ENCODE data around the gene DPP4. TPM values are rescaled to one million over a fixed set of nuclear protein-coding genes. Genes with fewer than 3 reads are reported as not detected.

The DPP4 gene
- total RNA-seq = 1.3 and 75.9 TPM in 2 replicates

DNA sequence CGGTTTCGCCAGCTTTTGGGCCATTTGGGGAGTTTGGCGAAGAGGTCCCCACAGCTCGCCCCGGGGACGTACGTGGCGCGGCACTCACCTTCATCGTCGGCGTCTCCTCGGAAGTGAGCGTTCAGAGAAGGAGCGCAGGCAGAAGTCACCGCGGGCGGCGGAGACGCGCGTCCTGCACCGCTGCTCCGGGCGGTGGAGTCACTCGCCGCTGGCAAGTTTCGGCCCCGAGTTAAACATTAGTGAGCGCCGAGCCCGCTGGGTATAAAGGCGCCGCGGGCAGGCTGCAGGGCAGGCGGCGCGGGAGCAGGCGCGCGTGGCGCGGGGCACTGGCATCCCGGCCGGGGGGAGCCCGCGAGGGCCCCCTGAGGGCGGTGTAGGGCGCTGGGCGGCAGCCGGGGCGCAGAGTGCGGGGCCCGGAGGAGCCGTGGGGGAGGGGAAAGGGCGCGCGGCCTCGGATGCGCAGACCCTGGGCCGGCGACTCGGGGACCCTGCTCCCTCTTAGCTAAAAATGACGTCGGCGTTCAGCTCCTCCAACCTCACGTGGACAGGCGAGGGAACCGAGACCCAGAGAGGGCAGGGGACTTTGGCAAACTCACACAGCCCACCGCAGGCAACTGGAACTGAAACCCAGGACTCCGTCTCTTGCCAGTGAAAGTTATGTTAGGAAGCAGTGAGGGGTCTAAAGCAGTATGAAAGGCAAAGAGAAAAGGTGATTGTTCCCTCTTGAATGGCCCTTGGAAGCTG, at the start of gene DPP4:
Gene DPP4, minus strand, starts transcription at position 328 of the 744 bp plus-strand sequence. Its CDS starts 234 bp downstream, at position 94.

Other genes starting within 250 kb of the DPP4 start
- not detected in 2 replicates for gene GCG, start 78.0 kb upstream of the DPP4 start, total RNA-seq
- 0.85 and 2.7 TPM in 2 replicates for gene FAP, start 169.2 kb upstream of the DPP4 start, total RNA-seq
- 1.9 and 15.2 TPM in 2 replicates for gene IFIH1, start 244.5 kb upstream of the DPP4 start, total RNA-seq

All from tracheal epithelial cell (primary cell).